ENCODE results near the gene TMEM214. TPM values are rescaled to one million over a fixed set of nuclear protein-coding genes. Genes with fewer than 3 reads are reported as not detected.
A peak's percentile ranks its signal among the peaks of the same experiment; 100 is the strongest.

TMEM214 gene
- total RNA-seq, 2 experiments from 2014 or later, result 22.0 to 24.6 TPM

GRCh38 chr2:27071277-27071989 lies 38.7 kb downstream of the TMEM214 start, which contains the start of gene OST4:
Gene OST4, minus strand, starts transcription at chr2:27071654.
- H3K4me3 ChIP-seq (ENCODE audit: low read length), result peak within 1 kb of the TSS; percentile 99
- Mint-ChIP-seq H3K4me1 (ENCODE audit: low read depth) (peaks cover 84% of the 10 kb centered on the region), H3K27ac (peak within 1 kb of the TSS; percentile 98), H3K27me3 (no peaks in the 10 kb centered on the region), H3K4me3 (peak within 1 kb of the TSS; percentile 99), H3K36me3 (ENCODE audit: low read depth) (peaks cover 40% of the 10 kb centered on the region), H3K9me3 (no peaks in the 10 kb centered on the region)
- no peak for TF ChIP-seq CTCF (IDR thresholded peaks at IDR 0.05)
- intact Hi-C loops (cut with DNase I, micrococcal nuclease), result loop anchor here (1.0 to 5.0 kb wide), 6 partner anchors 15 to 557 kb away; partner anchors contain the start of genes AGBL5 (in 2 of the 2), ATRAID (in 1 of the 2), CCDC121 (in 1 of the 2) and GPN1 (in 1 of the 2)
- no peaks in the 10 kb centered on the region for H3K9me3 ChIP-seq (ENCODE audit: control insufficient read depth in 1 of 2, insufficient read depth in 1 of 2, low read length in 2 of 2)
- ChIA-PET CTCF (interaction anchor here (1.0 to 1.4 kb wide), 9 partner anchors 10 to 109 kb away, joined by 3 to 9 read pairs (median 4); partner anchors contain the start of genes AGBL5 and KHK), POLR2A (interaction anchor here (0.6 to 13.4 kb wide), 18 partner anchors 9 to 1703 kb away, joined by 3 to 301 read pairs (median 3); partner anchors contain the start of genes ABHD1, AGBL5, ATRAID and CENPA)
- DNase-seq (peak; percentile 76 to 95 (median 86)), ATAC-seq (ENCODE audit: poor library complexity) (peak; percentile 86)
- H3K27me3 ChIP-seq (ENCODE audit: control insufficient read depth in 1 of 2, insufficient read depth in 2 of 2, low read length in 2 of 2), result no peaks in the 10 kb centered on the region
- H3K4me1 ChIP-seq (ENCODE audit: insufficient read depth, low read length), result peaks cover 74% of the 10 kb centered on the region
- peaks cover 32% of the 10 kb centered on the region for H3K36me3 ChIP-seq (ENCODE audit: insufficient read depth, low read length)
- H3K27ac ChIP-seq (ENCODE audit: low read depth in 1 of 2, low read length in 2 of 2), result peak within 1 kb of the TSS; percentile 90 to 91

- Mint-ChIP-seq H3K36me3 (ENCODE audit: low read depth) (peaks cover 38% of the 10 kb centered on the region), H3K4me1 (ENCODE audit: low read depth) (peaks cover 90% of the 10 kb centered on the region), H3K27ac (peak overlapping the region; percentile 81), H3K27me3 (no peaks in the 10 kb centered on the region), H3K4me3 (peak overlapping the region; percentile 86), H3K9me3 (no peaks in the 10 kb centered on the region)
- intact Hi-C loops (cut with DNase I, micrococcal nuclease), result loop anchor here (1.0 to 5.0 kb wide), 7 partner anchors 8 to 557 kb away; partner anchors contain the start of genes AGBL5 (in 2 of the 2), ATRAID (in 1 of the 2), CCDC121 (in 1 of the 2) and GPN1 (in 1 of the 2)
- ATAC-seq (ENCODE audit: poor library complexity), result peak; percentile 21
- TF ChIP-seq CTCF (IDR thresholded peaks at IDR 0.05), result no peak
- Histone ChIP-seq H3K9me3 (ENCODE audit: control insufficient read depth in 1 of 2, insufficient read depth in 1 of 2, low read length in 2 of 2) (no peaks in the 10 kb centered on the region), H3K4me1 (ENCODE audit: insufficient read depth, low read length) (peaks cover 74% of the 10 kb centered on the region), H3K36me3 (ENCODE audit: insufficient read depth, low read length) (peaks cover 29% of the 10 kb centered on the region), H3K27ac (ENCODE audit: low read depth in 1 of 2, low read length in 2 of 2) (peak overlapping the region; percentile 78 to 91), H3K4me3 (ENCODE audit: low read length) (peak overlapping the region; percentile 99), H3K27me3 (ENCODE audit: control insufficient read depth in 1 of 2, insufficient read depth in 2 of 2, low read length in 2 of 2) (no peaks in the 10 kb centered on the region)
- POLR2A ChIA-PET, result interaction anchor here (0.7 to 13.4 kb wide), 13 partner anchors 9 to 308 kb away, joined by 3 to 301 read pairs (median 5); partner anchors contain the start of genes ABHD1, AGBL5, ATRAID and CENPA
- CTCF ChIA-PET, result interaction anchor here (1.0 to 1.4 kb wide), 9 partner anchors 9 to 110 kb away, joined by 3 to 9 read pairs (median 4); partner anchors contain the start of genes AGBL5 and KHK
- peak in 2 of 14 experiments; percentile 21 to 51 for DNase-seq
Observed at GRCh38 chr2:27071990-27072830, 39.4 kb downstream of the TMEM214 start.

- no peaks in the 10 kb centered on the region for H3K9me3 ChIP-seq (ENCODE audit: control insufficient read depth in 1 of 2, insufficient read depth in 1 of 2, low read length in 2 of 2)
Observed at GRCh38 chr2:27072920-27073319, 40.2 kb downstream of the TMEM214 start.

More at GRCh38 chr2:27072920-27073319, 40.2 kb downstream of the TMEM214 start:
- Mint-ChIP-seq H3K27me3 (no peaks in the 10 kb centered on the region), H3K27ac (peak overlapping the region; percentile 81), H3K4me1 (ENCODE audit: low read depth) (peaks cover 89% of the 10 kb centered on the region), H3K4me3 (peak overlapping the region; percentile 86), H3K36me3 (ENCODE audit: low read depth) (peaks cover 31% of the 10 kb centered on the region), H3K9me3 (no peaks in the 10 kb centered on the region)
- peaks cover 23% of the 10 kb centered on the region for H3K36me3 ChIP-seq (ENCODE audit: insufficient read depth, low read length)
- H3K27me3 ChIP-seq (ENCODE audit: control insufficient read depth in 1 of 2, insufficient read depth in 2 of 2, low read length in 2 of 2), result no peaks in the 10 kb centered on the region
- DNase-seq, result no peak
- H3K4me3 ChIP-seq (ENCODE audit: low read length), result no peak overlapping the region
- TF ChIP-seq CTCF (IDR thresholded peaks at IDR 0.05), result no peak
- CTCF ChIA-PET, result interaction anchor here (0.5 to 1.3 kb wide), 2 partner anchors 13 to 35 kb away, joined by 3 to 8 read pairs; partner anchors contain the start of gene KHK
- intact Hi-C loops (cut with DNase I, micrococcal nuclease), result loop anchor here in 1 of 2 experiments (1.0 to 5.0 kb wide), 3 partner anchors 7 to 139 kb away; partner anchors contain the start of genes ATRAID, PREB and SLC5A6
- POLR2A ChIA-PET, result interaction anchor here (2.2 to 13.4 kb wide), 4 partner anchors 11 to 139 kb away, joined by 6 to 301 read pairs (median 87); partner anchors contain the start of genes AGBL5, ATRAID, KHK and PREB
- peaks cover 69% of the 10 kb centered on the region for H3K4me1 ChIP-seq (ENCODE audit: insufficient read depth, low read length)
- ATAC-seq (ENCODE audit: poor library complexity), result no peak
- H3K27ac ChIP-seq (ENCODE audit: low read depth in 1 of 2, low read length in 2 of 2), result peak overlapping the region in 1 of 2 donors; percentile 78

Measured in CD4-positive, alpha-beta T cell (primary cell).